Skeletal muscle satellite cell (primary cell): Measurements from ENCODE around the gene RNF214.
"Not testable (repeated sequence)": the region's sequence is repeated elsewhere in the genome, so short reads cannot be mapped to it uniquely, and the experiment has no call there.

Experiments
- H3K27me3 ChIP-seq: 2 replicates; pipeline ENCODE4 v1.7.0; 2013; ENCODE audit warnings: low read length; ENCODE audit not compliant: control insufficient read depth, insufficient read depth
- H3K36me3 ChIP-seq: 2 replicates; pipeline ENCODE4 v1.7.0; 2013; ENCODE audit warnings: mild to moderate bottlenecking, control low read depth, low read length; ENCODE audit not compliant: insufficient read depth
- H3K4me1 ChIP-seq: 2 replicates; pipeline ENCODE4 v1.7.0; 2013; ENCODE audit warnings: low read length; ENCODE audit not compliant: control insufficient read depth, insufficient read depth
- H3K4me2 ChIP-seq: 2 replicates; pipeline ENCODE4 v1.7.0; 2013; ENCODE audit warnings: mild to moderate bottlenecking, low read length
- H3K4me3 ChIP-seq: 2 replicates; pipeline ENCODE4 v1.7.0; 2013; ENCODE audit warnings: low read length
- H3K9ac ChIP-seq: 2 replicates; pipeline ENCODE4 v1.7.0; 2013; ENCODE audit warnings: mild to moderate bottlenecking, low read depth, low read length, moderate library complexity
- H3K9me3 ChIP-seq: replicated peaks from 2 replicates; pipeline ENCODE4 v1.7.0; 2013; ENCODE audit warnings: mild to moderate bottlenecking, control low read depth, low read length

RNF214 gene

DNA sequence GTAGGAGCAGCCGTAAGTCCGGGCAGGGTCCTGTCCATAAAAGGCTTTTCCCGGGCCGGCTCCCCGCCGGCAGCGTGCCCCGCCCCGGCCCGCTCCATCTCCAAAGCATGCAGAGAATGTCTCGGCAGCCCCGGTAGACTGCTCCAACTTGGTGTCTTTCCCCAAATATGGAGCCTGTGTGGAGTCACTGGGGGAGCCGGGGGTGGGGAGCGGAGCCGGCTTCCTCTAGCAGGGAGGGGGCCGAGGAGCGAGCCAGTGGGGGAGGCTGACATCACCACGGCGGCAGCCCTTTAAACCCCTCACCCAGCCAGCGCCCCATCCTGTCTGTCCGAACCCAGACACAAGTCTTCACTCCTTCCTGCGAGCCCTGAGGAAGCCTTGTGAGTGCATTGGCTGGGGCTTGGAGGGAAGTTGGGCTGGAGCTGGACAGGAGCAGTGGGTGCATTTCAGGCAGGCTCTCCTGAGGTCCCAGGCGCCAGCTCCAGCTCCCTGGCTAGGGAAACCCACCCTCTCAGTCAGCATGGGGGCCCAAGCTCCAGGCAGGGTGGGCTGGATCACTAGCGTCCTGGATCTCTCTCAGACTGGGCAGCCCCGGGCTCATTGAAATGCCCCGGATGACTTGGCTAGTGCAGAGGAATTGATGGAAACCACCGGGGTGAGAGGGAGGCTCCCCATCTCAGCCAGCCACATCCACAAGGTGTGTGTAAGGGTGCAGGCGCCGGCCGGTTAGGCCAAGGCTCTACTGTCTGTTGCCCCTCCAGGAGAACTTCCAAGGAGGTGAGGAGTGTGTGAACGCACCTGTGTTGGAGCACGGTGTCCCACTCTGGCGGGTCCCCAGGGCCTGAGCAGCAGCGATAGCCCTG is 33.2 kb upstream of the RNF214 start, which contains the start of gene TAGLN:
TAGLN (plus strand) TSS at position 318 of the 863 bp plus-strand sequence. CDS start 3,644 bp downstream, outside the sequence.
- no peaks in the 10 kb centered on the region for H3K27me3 ChIP-seq
- peaks cover 59% of the 10 kb centered on the region for H3K4me1 ChIP-seq
- no peaks in the 10 kb centered on the region for H3K9me3 ChIP-seq
- H3K4me2 ChIP-seq, result peak within 1 kb of the TSS; percentile 99
- peak within 1 kb of the TSS; percentile 99 for H3K9ac ChIP-seq
- H3K4me3 ChIP-seq, result peak within 1 kb of the TSS; percentile 97
- H3K36me3 ChIP-seq, result peaks cover 41% of the 10 kb centered on the region

DNA sequence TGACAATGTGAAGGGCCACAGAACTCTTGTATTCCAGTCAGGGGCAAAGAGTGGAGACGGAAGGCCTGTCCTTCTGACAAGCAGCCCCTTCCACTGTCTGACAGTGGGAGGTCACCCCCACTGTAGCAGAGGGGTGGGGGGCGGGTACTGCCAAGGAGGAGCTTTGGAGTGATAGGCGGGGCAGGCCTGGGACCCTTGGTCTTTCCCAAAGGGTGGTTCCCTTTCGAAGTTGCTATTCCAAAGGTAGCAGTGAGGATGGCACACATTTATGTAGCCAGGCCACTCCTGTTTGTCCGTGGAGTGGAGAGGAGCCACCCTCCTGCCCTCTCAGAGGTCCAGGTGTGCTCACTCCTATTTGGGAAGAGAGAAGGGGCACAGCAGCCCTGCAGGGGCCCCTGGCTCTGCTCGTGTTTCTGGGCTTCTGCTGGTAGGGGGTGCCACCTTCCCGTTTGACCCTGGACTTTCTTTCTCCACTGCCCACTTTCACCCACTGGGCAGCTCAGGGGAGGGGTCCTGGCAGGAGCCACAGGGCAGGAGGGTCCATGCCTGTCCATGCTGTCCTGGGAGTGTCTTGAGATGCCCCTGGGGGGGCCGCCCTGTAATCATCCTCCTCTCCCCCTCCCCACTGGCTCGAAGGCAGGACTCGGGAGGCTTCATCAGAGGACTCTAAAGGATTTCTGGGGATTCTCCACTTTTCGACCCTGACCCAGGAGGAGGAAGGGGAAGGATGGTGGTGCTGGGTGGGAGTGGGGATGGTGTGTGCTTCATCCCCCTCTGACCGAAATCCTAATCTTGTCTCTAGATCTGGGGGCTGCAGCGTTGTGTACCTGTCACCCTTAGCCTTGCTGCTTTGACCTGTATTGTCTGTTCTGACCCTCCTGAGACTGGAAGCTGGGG is 32.3 kb upstream of the RNF214 start:
- Histone ChIP-seq H3K36me3 (peaks cover 48% of the 10 kb centered on the region), H3K4me2 (peak overlapping the region; percentile 99), H3K9ac (peak overlapping the region; percentile 99), H3K27me3 (no peaks in the 10 kb centered on the region), H3K9me3 (no peaks in the 10 kb centered on the region), H3K4me1 (peaks cover 67% of the 10 kb centered on the region), H3K4me3 (peak overlapping the region; percentile 97)

DNA sequence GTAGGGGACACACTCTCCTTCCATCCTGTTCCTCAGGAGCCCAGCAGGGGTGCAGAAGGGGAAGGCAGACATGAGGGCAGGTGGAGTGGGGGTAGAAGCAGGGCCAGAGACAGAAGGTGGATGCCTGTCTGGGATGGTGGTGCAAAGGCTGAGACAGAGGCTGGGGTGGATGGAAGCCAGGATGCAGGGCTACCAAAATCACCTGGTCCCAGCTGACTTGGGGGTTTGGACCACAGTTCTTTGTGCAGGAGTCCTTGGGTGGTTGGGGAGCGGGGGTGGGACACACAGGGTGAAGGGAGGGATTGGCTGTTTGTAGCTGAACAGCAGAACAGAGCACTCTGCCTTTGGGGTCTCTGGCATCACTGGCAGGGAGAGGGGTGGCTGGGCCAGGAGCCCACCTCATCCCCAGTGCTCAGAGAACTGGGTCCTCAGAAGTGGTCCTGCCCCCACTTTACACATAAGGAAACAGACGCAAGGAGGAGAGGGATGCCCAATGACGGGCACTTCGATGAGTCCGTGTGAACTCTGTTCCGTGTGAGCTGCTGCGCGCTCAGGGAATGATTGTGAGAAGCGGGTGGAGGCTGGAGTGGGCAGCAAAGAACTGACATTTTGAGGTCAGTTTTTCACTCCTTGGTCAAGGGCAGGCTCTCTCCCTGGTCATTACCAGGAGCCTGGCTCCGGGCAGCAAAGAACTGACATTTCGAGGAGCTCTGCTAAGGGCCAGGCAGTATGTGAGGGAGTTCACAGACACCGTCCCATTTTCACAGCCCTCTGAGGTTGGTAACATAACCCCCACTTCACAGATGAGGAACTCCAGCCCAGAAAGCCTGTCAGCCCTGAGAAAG is 31.4 kb upstream of the RNF214 start:
- Histone ChIP-seq H3K36me3 (peaks cover 46% of the 10 kb centered on the region), H3K4me1 (peaks cover 70% of the 10 kb centered on the region), H3K9me3 (no peaks in the 10 kb centered on the region), H3K27me3 (no peaks in the 10 kb centered on the region), H3K4me2 (peak overlapping the region; percentile 99), H3K9ac (peak overlapping the region; percentile 99), H3K4me3 (peak overlapping the region; percentile 97)

DNA sequence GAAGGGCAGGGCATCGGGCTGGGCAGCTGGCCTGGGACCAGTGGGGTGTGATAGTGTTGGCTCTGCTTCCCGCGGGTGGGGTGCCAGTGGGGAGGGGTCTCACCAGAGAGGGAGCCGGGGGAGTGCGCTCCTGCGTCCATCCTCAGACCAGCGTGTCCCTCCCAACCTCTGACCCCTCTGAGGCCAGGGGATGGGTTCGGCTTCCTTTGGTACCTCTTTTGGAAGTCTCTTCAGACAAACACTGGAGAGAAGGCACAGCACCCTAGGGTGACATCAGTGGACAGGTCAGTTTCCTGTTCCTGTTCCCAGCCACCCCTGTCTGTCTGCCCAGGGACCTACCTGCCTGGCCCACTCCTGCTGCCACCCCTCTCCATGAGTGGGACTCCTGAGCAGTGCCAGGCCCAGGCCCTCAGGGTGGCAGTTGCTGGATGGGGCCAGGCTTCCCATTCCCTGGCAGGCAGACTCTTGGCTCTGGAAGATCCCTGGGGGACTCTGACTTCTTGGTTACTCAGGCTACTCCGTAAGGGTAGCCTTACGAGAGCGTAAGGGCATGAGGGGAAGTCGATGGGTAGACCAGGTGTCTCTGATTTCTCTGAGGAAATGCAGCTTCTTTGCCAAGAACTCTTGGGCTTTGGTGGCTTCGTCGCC is 30.7 kb upstream of the RNF214 start:
- Histone ChIP-seq H3K36me3 (peaks cover 48% of the 10 kb centered on the region), H3K4me2 (peak overlapping the region; percentile 99), H3K9me3 (no peaks in the 10 kb centered on the region), H3K9ac (peak overlapping the region; percentile 99), H3K27me3 (no peaks in the 10 kb centered on the region), H3K4me1 (peaks cover 72% of the 10 kb centered on the region), H3K4me3 (peak overlapping the region; percentile 97)

DNA sequence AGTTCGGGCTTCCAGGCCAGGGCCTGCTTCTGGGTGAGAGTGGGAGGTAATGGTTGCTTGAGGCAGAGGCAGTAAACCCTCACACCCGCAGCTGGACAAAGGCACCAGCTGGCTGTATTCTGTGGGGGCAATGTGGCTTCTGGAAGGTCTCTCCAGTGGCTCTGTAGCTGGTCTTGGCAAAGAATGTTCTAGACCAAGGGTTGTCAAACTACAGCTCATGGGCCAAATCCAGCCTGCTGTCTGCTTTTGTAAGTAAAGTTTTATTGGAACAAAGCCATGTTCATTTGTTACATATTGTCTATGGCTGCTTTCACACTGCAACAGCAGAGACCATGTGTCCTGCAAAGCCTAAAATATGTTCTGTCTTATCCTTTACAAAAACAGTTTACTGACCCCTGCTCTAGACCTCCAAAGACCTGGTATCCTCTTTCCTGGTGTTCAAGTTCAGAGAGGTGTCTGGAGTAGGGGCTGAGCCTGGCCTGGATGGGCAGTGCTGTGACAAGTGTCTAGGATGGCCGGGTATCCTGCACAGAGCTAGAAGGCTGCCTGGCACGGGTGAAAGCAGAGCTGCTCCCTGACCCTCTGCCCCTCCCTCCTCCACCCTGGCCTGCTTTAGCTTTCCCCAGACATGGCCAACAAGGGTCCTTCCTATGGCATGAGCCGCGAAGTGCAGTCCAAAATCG is 29.9 kb upstream of the RNF214 start:
- Histone ChIP-seq H3K4me3 (peak overlapping the region; percentile 97), H3K4me2 (peak overlapping the region; percentile 99), H3K27me3 (no peaks in the 10 kb centered on the region), H3K9me3 (no peaks in the 10 kb centered on the region), H3K4me1 (peaks cover 72% of the 10 kb centered on the region), H3K9ac (peak overlapping the region; percentile 99), H3K36me3 (peaks cover 48% of the 10 kb centered on the region)

DNA sequence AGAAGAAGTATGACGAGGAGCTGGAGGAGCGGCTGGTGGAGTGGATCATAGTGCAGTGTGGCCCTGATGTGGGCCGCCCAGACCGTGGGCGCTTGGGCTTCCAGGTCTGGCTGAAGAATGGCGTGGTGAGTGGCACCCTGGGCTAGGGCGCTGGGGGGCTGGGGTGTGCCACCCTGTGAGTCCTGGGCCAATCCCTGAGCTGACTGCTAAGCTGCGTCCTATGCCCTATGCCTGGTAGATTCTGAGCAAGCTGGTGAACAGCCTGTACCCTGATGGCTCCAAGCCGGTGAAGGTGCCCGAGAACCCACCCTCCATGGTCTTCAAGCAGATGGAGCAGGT is 29.4 kb upstream of the RNF214 start:
- Histone ChIP-seq H3K4me3 (peak overlapping the region; percentile 97), H3K36me3 (peaks cover 48% of the 10 kb centered on the region), H3K4me2 (peak overlapping the region; percentile 99), H3K4me1 (peaks cover 67% of the 10 kb centered on the region), H3K9me3 (no peaks in the 10 kb centered on the region), H3K9ac (peak overlapping the region; percentile 99), H3K27me3 (no peaks in the 10 kb centered on the region)

DNA sequence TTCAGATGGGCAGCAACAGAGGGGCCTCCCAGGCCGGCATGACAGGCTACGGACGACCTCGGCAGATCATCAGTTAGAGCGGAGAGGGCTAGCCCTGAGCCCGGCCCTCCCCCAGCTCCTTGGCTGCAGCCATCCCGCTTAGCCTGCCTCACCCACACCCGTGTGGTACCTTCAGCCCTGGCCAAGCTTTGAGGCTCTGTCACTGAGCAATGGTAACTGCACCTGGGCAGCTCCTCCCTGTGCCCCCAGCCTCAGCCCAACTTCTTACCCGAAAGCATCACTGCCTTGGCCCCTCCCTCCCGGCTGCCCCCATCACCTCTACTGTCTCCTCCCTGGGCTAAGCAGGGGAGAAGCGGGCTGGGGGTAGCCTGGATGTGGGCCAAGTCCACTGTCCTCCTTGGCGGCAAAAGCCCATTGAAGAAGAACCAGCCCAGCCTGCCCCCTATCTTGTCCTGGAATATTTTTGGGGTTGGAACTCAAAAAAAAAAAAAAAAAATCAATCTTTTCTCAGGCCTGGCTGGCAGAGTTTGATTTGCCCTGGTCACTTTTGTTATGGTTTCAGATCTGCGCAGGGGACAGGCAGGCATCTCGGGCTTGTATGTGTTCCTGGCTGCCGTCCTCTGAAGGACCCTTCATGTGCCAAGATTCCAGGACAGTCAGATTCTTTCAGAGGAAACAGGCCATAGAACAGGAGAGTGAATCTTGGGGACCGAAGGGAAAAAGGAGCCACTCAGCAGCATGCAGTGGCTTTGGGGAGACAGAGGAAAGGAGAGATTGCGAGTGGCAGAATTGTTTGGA is 28.0 kb upstream of the RNF214 start:
- H3K9ac ChIP-seq, result peak overlapping the region; percentile 44
- H3K27me3 ChIP-seq, result no peaks in the 10 kb centered on the region
- H3K9me3 ChIP-seq, result no peaks in the 10 kb centered on the region
- H3K4me2 ChIP-seq, result peak overlapping the region; percentile 99
- no peak overlapping the region for H3K4me3 ChIP-seq
- peaks cover 48% of the 10 kb centered on the region for H3K36me3 ChIP-seq
- peaks cover 55% of the 10 kb centered on the region for H3K4me1 ChIP-seq

DNA sequence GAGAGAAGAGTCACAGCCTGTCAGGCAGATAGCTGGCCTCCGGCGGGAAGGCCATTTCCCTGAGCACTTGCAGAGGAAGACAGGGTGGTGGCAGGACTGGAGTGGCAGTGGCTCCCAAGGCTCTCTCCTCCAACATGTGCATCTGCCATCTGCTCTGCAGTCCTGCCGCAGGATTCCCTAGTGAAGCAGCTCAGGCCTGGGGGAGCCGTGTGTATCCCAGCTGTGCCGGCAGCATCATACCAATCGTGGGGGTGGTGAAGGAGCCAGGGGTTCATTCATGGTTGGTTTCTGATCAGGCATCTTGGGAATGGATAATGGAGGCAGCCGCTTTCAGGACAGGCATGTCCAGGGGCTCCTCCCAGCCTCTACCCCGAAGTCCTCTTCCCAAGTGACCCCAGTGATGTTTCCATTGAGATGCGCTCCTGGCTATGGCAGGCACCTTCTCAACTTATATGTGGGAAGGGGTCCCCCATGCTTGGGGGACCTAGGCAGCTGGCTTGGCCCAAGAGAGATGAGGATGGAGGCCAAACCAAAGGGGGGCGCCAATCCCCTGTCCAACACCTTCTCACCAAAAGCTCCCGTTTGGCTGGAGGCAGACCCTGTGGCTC is 27.2 kb upstream of the RNF214 start:
- peaks cover 47% of the 10 kb centered on the region for H3K4me1 ChIP-seq
- peaks cover 44% of the 10 kb centered on the region for H3K36me3 ChIP-seq
- H3K4me2 ChIP-seq, result no peak overlapping the region
- H3K4me3 ChIP-seq, result no peak overlapping the region
- peak overlapping the region; percentile 44 for H3K9ac ChIP-seq
- no peaks in the 10 kb centered on the region for H3K27me3 ChIP-seq
- no peaks in the 10 kb centered on the region for H3K9me3 ChIP-seq

DNA sequence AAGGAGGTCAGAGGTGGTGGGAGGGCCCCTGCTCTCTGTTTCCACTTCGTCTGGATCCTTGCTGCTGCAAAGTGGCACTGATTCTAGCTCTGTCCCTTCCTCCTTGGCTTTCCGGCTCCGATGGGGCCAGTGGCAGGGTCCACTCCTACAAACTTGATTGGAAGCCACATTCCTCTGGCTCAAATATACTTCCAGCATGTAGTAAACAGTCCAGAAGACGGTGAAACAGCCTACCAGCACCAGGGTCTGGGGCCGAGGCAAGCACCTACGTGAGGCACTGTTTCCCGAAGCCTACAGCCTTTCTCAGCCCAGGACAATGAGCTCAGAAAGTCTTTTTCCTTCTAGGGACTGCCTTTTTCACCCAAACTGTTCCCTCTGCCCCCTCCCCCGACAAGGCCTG is 26.4 kb upstream of the RNF214 start:
- not testable (repeated sequence) for H3K9me3 ChIP-seq, H3K9ac ChIP-seq, H3K4me2 ChIP-seq, H3K27me3 ChIP-seq, H3K4me3 ChIP-seq
- peaks cover 44% of the 10 kb centered on the region for H3K36me3 ChIP-seq
- peaks cover 45% of the 10 kb centered on the region for H3K4me1 ChIP-seq
